GM12872 (cell line): ENCODE data around the gene ENO4.

Experiments
- CTCF ChIP-seq: IDR thresholded peaks from 3 replicates; pipeline ENCODE4 v1.5.1; 2011; ENCODE audit warnings: low read depth, mild to moderate bottlenecking, low read length, moderate library complexity; ENCODE audit not compliant: insufficient read depth

The ENO4 gene

GRCh38 chr10:116913695-116914094, 64.4 kb downstream of the ENO4 start:
- no peak for TF ChIP-seq CTCF

DNA sequence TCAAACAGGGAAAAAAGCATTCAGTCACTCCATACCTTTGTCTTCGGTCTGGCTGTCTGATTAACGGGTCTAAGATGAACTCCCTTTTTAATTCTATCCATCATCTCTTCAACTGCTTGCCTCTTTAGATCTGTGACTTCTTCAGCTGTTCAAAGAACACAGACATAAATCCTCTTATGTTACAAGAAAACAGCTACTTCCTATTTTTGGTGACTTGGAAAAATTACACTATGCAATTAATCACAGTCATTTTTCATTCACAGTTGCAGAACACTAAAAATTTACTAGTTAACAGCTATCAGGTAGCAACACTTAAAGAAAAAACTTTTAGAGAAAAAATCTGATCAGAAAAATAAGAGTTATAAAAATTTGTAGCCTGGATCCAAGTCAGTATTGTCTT, 66.0 kb downstream of the ENO4 start:
- TF ChIP-seq CTCF = no peak

DNA sequence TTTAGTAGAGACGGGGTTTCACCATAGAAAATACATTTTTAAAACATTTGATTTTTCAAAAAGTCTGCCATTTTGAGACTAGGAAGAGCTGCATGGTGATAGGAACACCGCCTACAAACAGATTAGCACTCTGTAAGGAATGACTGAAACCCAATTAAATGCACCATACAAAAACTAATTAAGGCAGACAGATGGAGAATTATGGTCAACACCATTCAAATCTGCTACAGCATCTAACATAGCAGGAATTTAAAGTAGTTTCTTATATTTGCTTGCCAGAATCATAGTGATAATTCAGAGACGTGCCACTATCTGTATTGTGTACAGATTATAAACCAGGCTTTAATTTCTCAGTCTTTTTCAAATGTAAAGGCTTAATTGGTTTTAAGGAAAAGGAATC, 68.2 kb downstream of the ENO4 start:
- TF ChIP-seq CTCF = no peak

GRCh38 chr10:116918583-116918982, 69.3 kb downstream of the ENO4 start:
- TF ChIP-seq CTCF = no peak

GRCh38 chr10:116919164-116919563, 69.9 kb downstream of the ENO4 start:
- TF ChIP-seq CTCF = no peak

- no peak for TF ChIP-seq CTCF
Observed at GRCh38 chr10:116919706-116920105, 70.4 kb downstream of the ENO4 start.

DNA sequence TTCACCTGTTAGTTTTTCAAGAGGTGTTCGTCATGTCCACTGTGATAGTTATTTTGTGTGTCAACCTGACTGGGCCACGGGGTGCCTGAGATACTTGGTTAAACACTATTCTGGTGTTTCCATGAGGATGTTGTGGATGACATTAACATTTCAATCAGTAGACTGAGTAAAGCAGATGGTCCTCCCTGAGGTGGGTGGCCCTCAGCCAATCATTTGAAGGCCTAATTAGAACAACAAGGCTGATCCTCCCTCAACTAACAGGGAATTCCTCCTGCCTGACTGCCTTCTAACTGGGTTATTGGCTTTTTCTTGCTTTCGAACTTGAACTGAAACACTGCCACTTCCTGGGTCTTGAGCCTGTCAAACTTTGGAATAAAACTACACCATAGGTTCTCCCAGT, 75.8 kb downstream of the ENO4 start:
- TF ChIP-seq CTCF = no peak

DNA sequence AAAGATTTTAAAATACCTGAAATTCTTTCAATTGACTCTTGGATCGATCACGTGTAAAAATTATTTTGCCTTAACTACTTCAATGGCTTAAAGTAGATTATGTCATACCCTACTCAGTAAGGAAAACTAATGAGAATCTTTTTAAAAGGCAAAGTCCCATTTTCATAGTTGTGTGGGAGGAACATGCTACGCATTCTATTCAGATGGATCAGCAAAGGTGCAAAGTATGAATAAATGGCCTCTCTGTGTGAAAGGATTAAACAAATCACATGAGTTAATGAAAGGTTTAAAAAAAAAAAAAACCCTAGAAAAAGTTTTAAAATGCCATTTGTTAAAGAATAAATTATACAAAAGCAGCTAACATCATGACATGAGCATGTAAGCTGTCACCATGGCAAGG, 77.1 kb downstream of the ENO4 start:
- no peak for TF ChIP-seq CTCF
